Psoas muscle (tissue), 8 donors: ENCODE data around the gene MYO9A. TPM values are rescaled to one million over a fixed set of nuclear protein-coding genes. Genes with fewer than 3 reads are reported as not detected.
A peak's percentile ranks its signal among the peaks of the same experiment; 100 is the strongest.

Source experiments
- ATAC-seq, 4 donors: fragments of 200-7000 bp; cut with Tn5 transposase; one replicate each; pipeline ENCODE4 v1.9.1; 2020; ENCODE audit warnings: moderate library complexity in 3 of 4, mild to moderate bottlenecking in 2 of 4
- DNase-seq, 2 donors: peaks; one replicate each; pipeline ENCODE4 v3.0.0-alpha.2; 2020
- H3K27ac ChIP-seq: fragments of 200-600 bp; one replicate; pipeline ENCODE4 v1.8.0; 2022
- H3K27me3 ChIP-seq, 3 donors: fragments of 200-600 bp in 1 of 3; one replicate each; pipeline versions ENCODE4 v1.6.1 to v1.8.0; 2013 to 2022; ENCODE audit warnings: low read length in 2 of 3, mild to moderate bottlenecking in 2 of 3, moderate library complexity in 1 of 3; ENCODE audit not compliant: insufficient read depth in 3 of 3
- H3K36me3 ChIP-seq, 2 donors: fragments of 200-600 bp in 1 of 2; one replicate each; pipeline versions ENCODE4 v1.6.1 to v1.8.0; 2013 to 2022; ENCODE audit warnings: low read depth in 1 of 2, mild to moderate bottlenecking in 1 of 2, moderate library complexity in 1 of 2; ENCODE audit not compliant: insufficient read depth in 1 of 2
- H3K4me1 ChIP-seq: fragments of 200-600 bp; one replicate; pipeline ENCODE4 v1.8.0; 2022
- H3K4me3 ChIP-seq: fragments of 200-600 bp; one replicate; pipeline ENCODE4 v1.8.0; 2022; ENCODE audit warnings: mild to moderate bottlenecking
- H3K9me3 ChIP-seq: fragments of 200-600 bp; one replicate; pipeline ENCODE4 v1.8.0; 2022
- WGBS, 3 donors: extraction: QIAGEN DNeasy Blood & Tissue Kit; methylation state at CpG; one replicate each; pipeline versions ENCODE4 v1.1.6 to v1.1.7; 2013; 5-methylcytosine and 5-hydroxymethylcytosine counted together
- intact Hi-C, 2 donors: fragments of 100-400 bp; cut with DNase I; formaldehyde crosslinking; loops; one replicate each; pipeline versions ENCODE4 v1.11.0 to v1.14.2; 2022
- polyA plus RNA-seq, 3 donors: library from polyadenylated mRNA; stranded (reverse); fragments of 200-250 nt; gene quantifications; one replicate each; pipeline ENCODE4 v1.2.3, GENCODE V29; 2013
- total RNA-seq, 4 donors: library from RNA; stranded (reverse); fragmentation: NEBNext Ultra II Directional in 2 of 4; extraction: Animal tissue kit (Norgen Biotek cat#: 25700) in 2 of 4; gene quantifications; one replicate each; pipeline versions ENCODE4 v1.2.1 to v1.2.4, GENCODE V29; 2021 to 2023
- TF ChIP-seq, protein P1 (sequence below): fragments of 200-600 bp; IDR thresholded peaks from one replicate; pipeline ENCODE4 v1.8.0; 2022; ENCODE audit warnings: antibody characterized with exemption
- donor health status: healthy with polysubstance abuse.
- donor health status: DM: no; HTN: no; CAD: no; lungs with moderate emphysema.
- donor health status: Bipolar disorder and iron deficiency.
- donor health status: healthy.
- donor health status: DM: yes; HTN: yes; CAD: no.
- donor health status: DM: no; HTN: no; CAD: no.
- donor health status: DM: no; HTN: no; CAD: no.
- donor health status: DM: yes; HTN: yes; CAD: no.

MYO9A gene
- total and polyA plus RNA-seq, 7 donors = 3.4 to 28.4 (median 23.0) TPM

- Histone ChIP-seq H3K9me3 (no peaks in the 10 kb centered on the region), H3K27ac (no peak overlapping the region), H3K36me3 (peaks cover 7 to 47% of the 10 kb centered on the region in 2 donors), H3K4me3 (no peak overlapping the region), H3K4me1 (peaks cover 4% of the 10 kb centered on the region), H3K27me3 (no peaks in the 10 kb centered on the region)
- intact Hi-C loops = loop anchor here in 1 of 2 donors (10.0 kb wide), 1 partner anchor 261 kb away; no protein-coding TSS in a partner anchor
- DNase-seq (no peak), ATAC-seq (no peak)
- TF ChIP-seq, protein P1, sequence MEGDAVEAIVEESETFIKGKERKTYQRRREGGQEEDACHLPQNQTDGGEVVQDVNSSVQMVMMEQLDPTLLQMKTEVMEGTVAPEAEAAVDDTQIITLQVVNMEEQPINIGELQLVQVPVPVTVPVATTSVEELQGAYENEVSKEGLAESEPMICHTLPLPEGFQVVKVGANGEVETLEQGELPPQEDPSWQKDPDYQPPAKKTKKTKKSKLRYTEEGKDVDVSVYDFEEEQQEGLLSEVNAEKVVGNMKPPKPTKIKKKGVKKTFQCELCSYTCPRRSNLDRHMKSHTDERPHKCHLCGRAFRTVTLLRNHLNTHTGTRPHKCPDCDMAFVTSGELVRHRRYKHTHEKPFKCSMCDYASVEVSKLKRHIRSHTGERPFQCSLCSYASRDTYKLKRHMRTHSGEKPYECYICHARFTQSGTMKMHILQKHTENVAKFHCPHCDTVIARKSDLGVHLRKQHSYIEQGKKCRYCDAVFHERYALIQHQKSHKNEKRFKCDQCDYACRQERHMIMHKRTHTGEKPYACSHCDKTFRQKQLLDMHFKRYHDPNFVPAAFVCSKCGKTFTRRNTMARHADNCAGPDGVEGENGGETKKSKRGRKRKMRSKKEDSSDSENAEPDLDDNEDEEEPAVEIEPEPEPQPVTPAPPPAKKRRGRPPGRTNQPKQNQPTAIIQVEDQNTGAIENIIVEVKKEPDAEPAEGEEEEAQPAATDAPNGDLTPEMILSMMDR = no peak
- 88 to 92% (median 91%) methylated on average over 1 of the region's 1 CpG for WGBS, 3 donors
Observed at GRCh38 chr15:71893691-71894090, 224.3 kb downstream of the MYO9A start.

GRCh38 chr15:71892335-71892734 is 225.6 kb downstream of the MYO9A start:
- Histone ChIP-seq H3K27me3 (no peaks in the 10 kb centered on the region), H3K36me3 (peaks cover 3 to 45% of the 10 kb centered on the region in 2 donors), H3K27ac (no peak overlapping the region), H3K9me3 (no peaks in the 10 kb centered on the region), H3K4me3 (no peak overlapping the region), H3K4me1 (peaks cover 4% of the 10 kb centered on the region)
- 90 to 91% (median 90%) methylated on average over 3 of the region's 3 CpGs for WGBS, 3 donors
- ATAC-seq (no peak), DNase-seq (no peak)
- TF ChIP-seq, protein P1 = no peak
- intact Hi-C loops = loop anchor here in 1 of 2 donors (10.0 kb wide), 1 partner anchor 262 kb away; no protein-coding TSS in a partner anchor

- Histone ChIP-seq H3K9me3 (no peaks in the 10 kb centered on the region), H3K27me3 (no peaks in the 10 kb centered on the region), H3K36me3 (peaks cover 0 to 45% of the 10 kb centered on the region in 2 donors), H3K4me1 (peaks cover 4% of the 10 kb centered on the region), H3K4me3 (no peak overlapping the region), H3K27ac (peak overlapping the region; percentile 0)
- TF ChIP-seq, protein P1 = no peak
- 22 to 37% (median 34%) methylated on average over 4 of the region's 4 CpGs for WGBS, 3 donors
- intact Hi-C loops = loop anchor here in 1 of 2 donors (10.0 kb wide), 1 partner anchor 264 kb away; no protein-coding TSS in a partner anchor
- ATAC-seq (peak; percentile 85 to 98 (median 96)), DNase-seq (peak in 1 of 2 donors; percentile 14)
Observed at GRCh38 chr15:71891026-71891425, 226.9 kb downstream of the MYO9A start.

GRCh38 chr15:71889947-71890346 is 228.0 kb downstream of the MYO9A start:
- H3K9me3 ChIP-seq = no peaks in the 10 kb centered on the region
- peaks cover 4% of the 10 kb centered on the region for H3K4me1 ChIP-seq
- H3K27ac ChIP-seq = no peak overlapping the region
- WGBS, 3 donors = 98 to 100% (median 100%) methylated on average over 1 of the region's 1 CpG
- ATAC-seq (no peak), DNase-seq (no peak)
- TF ChIP-seq, protein P1 = no peak
- intact Hi-C loops = loop anchor here in 1 of 2 donors (10.0 kb wide), 1 partner anchor 265 kb away; no protein-coding TSS in a partner anchor
- H3K27me3 ChIP-seq = no peaks in the 10 kb centered on the region
- H3K36me3 ChIP-seq = peaks cover 0 to 50% of the 10 kb centered on the region in 2 donors
- H3K4me3 ChIP-seq = no peak overlapping the region

DNA sequence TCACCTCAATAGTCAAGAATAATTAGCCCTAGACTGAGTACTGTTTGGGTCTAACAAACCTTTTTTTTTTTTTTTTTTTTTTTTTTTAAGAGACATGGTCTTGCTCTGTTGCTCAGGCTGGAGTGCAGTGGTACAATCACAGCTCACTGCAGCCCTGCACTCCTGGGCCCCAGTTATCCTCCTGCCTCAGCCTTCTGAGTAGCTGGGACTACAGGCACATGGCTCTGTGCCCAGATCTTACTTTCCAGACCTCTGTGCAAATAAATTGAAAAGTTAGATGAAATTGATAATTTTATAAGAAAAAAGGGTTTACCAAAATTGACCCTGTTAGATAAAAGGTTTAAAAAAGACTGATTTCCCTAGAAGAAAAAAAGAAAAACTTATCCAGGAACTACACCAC is 228.6 kb downstream of the MYO9A start:
- H3K9me3 ChIP-seq = no peaks in the 10 kb centered on the region
- no peak overlapping the region for H3K27ac ChIP-seq
- no peaks in the 10 kb centered on the region for H3K27me3 ChIP-seq
- H3K36me3 ChIP-seq = peaks cover 0 to 50% of the 10 kb centered on the region in 2 donors
- peaks cover 4% of the 10 kb centered on the region for H3K4me1 ChIP-seq
- intact Hi-C loops = no loop called here
- H3K4me3 ChIP-seq = no peak overlapping the region
- TF ChIP-seq, protein P1 = no peak
- ATAC-seq (no peak), DNase-seq (no peak)
